Activated CD4-positive, CD25-positive, alpha-beta regulatory T cell (primary cell): Measurements from ENCODE around the gene DOCK4.

Experiments used
- DNase-seq, 4 experiments: peaks; one replicate each; lab custom pipeline; 2025; lab: John Stamatoyannopoulos, UW

DOCK4 gene

GRCh38 chr7:111676811-111677210, 529.4 kb downstream of the DOCK4 start:
- DNase-seq = no peak
